ENCODE data around the gene RPL3. TPM values are rescaled to one million over a fixed set of nuclear protein-coding genes. Genes with fewer than 3 reads are reported as not detected.

RPL3 gene
- total and polyA plus RNA-seq, 2 of the 4 experiments (the other 2 are of a cell fraction): 2,871 to 3,312 TPM

DNA sequence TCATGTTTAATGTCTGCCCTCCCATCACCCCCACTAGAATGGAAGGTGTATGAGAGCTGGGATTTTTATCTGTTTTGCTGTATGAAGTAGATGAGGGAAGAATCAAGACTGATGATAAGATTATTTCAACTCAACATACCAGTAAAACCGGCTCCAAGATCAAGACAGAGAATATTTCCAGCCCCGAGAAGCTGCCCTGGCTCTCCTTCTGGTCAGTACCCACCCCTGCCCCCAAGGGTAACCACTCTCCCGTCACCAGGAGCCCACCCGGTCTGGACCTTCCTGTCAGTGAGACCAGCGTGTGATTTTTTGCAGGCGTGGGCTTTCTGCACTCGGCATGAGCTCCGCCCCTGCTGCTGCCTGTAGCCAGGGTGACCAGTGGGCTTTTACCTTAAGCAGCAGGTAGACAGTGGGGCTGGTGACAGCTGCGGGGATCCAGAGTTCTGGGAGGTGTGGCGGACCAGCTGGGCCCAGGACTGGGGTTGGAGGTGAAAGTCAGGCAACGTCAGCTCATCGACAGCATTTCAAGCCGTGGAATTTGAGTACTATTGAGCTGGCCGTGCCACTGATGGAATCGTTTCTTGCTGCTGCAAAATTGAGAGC, 25.6 kb downstream of the RPL3 start:
- H2AK5ac ChIP-seq (ENCODE audit: low read depth, low read length): no peak overlapping the region
- no peaks in the 10 kb centered on the region for H3K79me1 ChIP-seq (ENCODE audit: low read depth in 1 of 2, low read length in 2 of 2)
- no peak overlapping the region for H3K4me3 ChIP-seq (ENCODE audit: insufficient read depth, low read depth, low read length)
- H3K27ac ChIP-seq (ENCODE audit: insufficient read depth, low read length): no peak overlapping the region
- H2AFZ ChIP-seq (replicated peaks; ENCODE audit: low read length, poor library complexity): no peak overlapping the region
- peaks cover 6% of the 10 kb centered on the region; the same call in 1 of the 2 replicates for H3K9me1 ChIP-seq (ENCODE audit: insufficient read depth, low read length)
- TF ChIP-seq CHD1 (IDR thresholded peaks at IDR 0.05; ENCODE audit: low read depth, low read length): no peak
- TF ChIP-seq MAFK (IDR thresholded peaks at IDR 0.05; ENCODE audit: low read depth, low read length): no peak
- TF ChIP-seq MAZ (IDR thresholded peaks at IDR 0.05; ENCODE audit: borderline replicate concordance, low read depth, low read length): no peak
- TF ChIP-seq CEBPB (IDR thresholded peaks at IDR 0.05; ENCODE audit: low read depth, low read length): no peak
- no peak for TF ChIP-seq ELK1 (IDR thresholded peaks at IDR 0.05; ENCODE audit: borderline replicate concordance, low read depth, low read length)
- TF ChIP-seq, protein P1, sequence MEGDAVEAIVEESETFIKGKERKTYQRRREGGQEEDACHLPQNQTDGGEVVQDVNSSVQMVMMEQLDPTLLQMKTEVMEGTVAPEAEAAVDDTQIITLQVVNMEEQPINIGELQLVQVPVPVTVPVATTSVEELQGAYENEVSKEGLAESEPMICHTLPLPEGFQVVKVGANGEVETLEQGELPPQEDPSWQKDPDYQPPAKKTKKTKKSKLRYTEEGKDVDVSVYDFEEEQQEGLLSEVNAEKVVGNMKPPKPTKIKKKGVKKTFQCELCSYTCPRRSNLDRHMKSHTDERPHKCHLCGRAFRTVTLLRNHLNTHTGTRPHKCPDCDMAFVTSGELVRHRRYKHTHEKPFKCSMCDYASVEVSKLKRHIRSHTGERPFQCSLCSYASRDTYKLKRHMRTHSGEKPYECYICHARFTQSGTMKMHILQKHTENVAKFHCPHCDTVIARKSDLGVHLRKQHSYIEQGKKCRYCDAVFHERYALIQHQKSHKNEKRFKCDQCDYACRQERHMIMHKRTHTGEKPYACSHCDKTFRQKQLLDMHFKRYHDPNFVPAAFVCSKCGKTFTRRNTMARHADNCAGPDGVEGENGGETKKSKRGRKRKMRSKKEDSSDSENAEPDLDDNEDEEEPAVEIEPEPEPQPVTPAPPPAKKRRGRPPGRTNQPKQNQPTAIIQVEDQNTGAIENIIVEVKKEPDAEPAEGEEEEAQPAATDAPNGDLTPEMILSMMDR (conservative IDR thresholded peaks at IDR 0.05; ENCODE audit: low read depth, low read length): no peak
- no peak for TF ChIP-seq FOS (IDR thresholded peaks at IDR 0.05; ENCODE audit: low read depth, low read length)
- no peak for TF ChIP-seq RCOR1 (IDR thresholded peaks at IDR 0.05; ENCODE audit: insufficient replicate concordance, low read length)
- TF ChIP-seq BHLHE40 (IDR thresholded peaks at IDR 0.05; ENCODE audit: low read depth, low read length): no peak
- no peak for TF ChIP-seq NFE2L2 (IDR thresholded peaks at IDR 0.05; ENCODE audit: low read depth, low read length)
- no peak for TF ChIP-seq RAD21 (IDR thresholded peaks at IDR 0.05; ENCODE audit: low read length)
- no peak for TF ChIP-seq SMC3 (IDR thresholded peaks at IDR 0.05; ENCODE audit: low read depth, low read length)
- TF ChIP-seq, protein P2, sequence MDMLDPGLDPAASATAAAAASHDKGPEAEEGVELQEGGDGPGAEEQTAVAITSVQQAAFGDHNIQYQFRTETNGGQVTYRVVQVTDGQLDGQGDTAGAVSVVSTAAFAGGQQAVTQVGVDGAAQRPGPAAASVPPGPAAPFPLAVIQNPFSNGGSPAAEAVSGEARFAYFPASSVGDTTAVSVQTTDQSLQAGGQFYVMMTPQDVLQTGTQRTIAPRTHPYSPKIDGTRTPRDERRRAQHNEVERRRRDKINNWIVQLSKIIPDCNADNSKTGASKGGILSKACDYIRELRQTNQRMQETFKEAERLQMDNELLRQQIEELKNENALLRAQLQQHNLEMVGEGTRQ (IDR thresholded peaks at IDR 0.05; ENCODE audit: low read depth, low read length): no peak
- TF ChIP-seq MXI1 (IDR thresholded peaks at IDR 0.05; ENCODE audit: borderline replicate concordance, low read depth, low read length): no peak
- no peak for TF ChIP-seq POLR2A (IDR thresholded peaks at IDR 0.05; ENCODE audit: low read depth, low read length)
- no peak for TF ChIP-seq RFX5 (IDR thresholded peaks at IDR 0.05; ENCODE audit: low read depth, low read length)
- H2BK20ac ChIP-seq (ENCODE audit: low read depth, low read length): no peak overlapping the region
- no peaks in the 10 kb centered on the region; the same call in 1 of the 2 replicates for H3K27me3 ChIP-seq (ENCODE audit: control insufficient read depth, insufficient read depth, low read length)
- dilution Hi-C loops (cut with HindIII; ENCODE audit: low sequenced_read_pairs, unreplicated experiment) (no loop called here), in situ Hi-C loops (cut with MboI; ENCODE audit: low sequenced_read_pairs) (no loop called here), intact Hi-C loops (cut with micrococcal nuclease) (no loop called here)
- no peak overlapping the region for H3K4ac ChIP-seq (ENCODE audit: low read depth, low read length)
- 89% methylated on average over 4 of the region's 15 CpGs; no CpG with 5 or more reads in 1 of the 2 experiments for WGBS, 2 experiments (ENCODE audit: extremely low coverage in 2 of 2, insufficient read length in 1 of 2)
- H4K91ac ChIP-seq (ENCODE audit: insufficient read depth, low read depth, low read length): no peak overlapping the region
- no peak overlapping the region for H2BK15ac ChIP-seq (ENCODE audit: low read depth, low read length)
- no peak overlapping the region for H2BK5ac ChIP-seq (ENCODE audit: low read depth, low read length, poor library complexity, severe bottlenecking)
- H3K9me3 ChIP-seq (ENCODE audit: control insufficient read depth, insufficient read depth, low read length): no peaks in the 10 kb centered on the region
- CTCF ChIA-PET: no interaction called here
- H3K9ac ChIP-seq (ENCODE audit: low read depth, low read length): no peak overlapping the region
- no peak overlapping the region for H3K4me2 ChIP-seq (ENCODE audit: low read depth, low read length)
- no peak overlapping the region for H4K5ac ChIP-seq (ENCODE audit: low read depth, low read length)
- peaks cover 25% of the 10 kb centered on the region for H3K4me1 ChIP-seq (ENCODE audit: control insufficient read depth, insufficient read depth, low read length)
- no peak overlapping the region for H3K23ac ChIP-seq (ENCODE audit: low read depth, low read length)
- H3K18ac ChIP-seq (ENCODE audit: low read depth, low read length): no peak overlapping the region
- H2BK120ac ChIP-seq (ENCODE audit: low read depth, low read length): no peak overlapping the region
- ATAC-seq (ENCODE audit: low read depth): no peak
- POLR2A ChIA-PET (ENCODE audit: unreplicated experiment): no interaction called here
- H2AK9ac ChIP-seq (replicated peaks; ENCODE audit: low read depth, low read length, poor library complexity): no peak overlapping the region
- no peak overlapping the region for H3K14ac ChIP-seq (replicated peaks; ENCODE audit: low read depth, low read length)
- H3K36me3 ChIP-seq (ENCODE audit: control insufficient read depth, insufficient read depth, low read length): no peaks in the 10 kb centered on the region
- BruUV-seq (replicated peaks): no TSS peak
- DNase-seq: no peak
- no peak overlapping the region for H3K56ac ChIP-seq (ENCODE audit: extremely low read depth, insufficient read depth, low read length)
- no peaks in the 10 kb centered on the region for H4K20me1 ChIP-seq (ENCODE audit: insufficient read depth, low read length)
- no peak overlapping the region for H4K8ac ChIP-seq (ENCODE audit: low read depth in 2 of 2, low read length in 2 of 2)

Data from IMR-90 (cell line).